ENCODE data around the gene PCDHB1. TPM values are rescaled to one million over a fixed set of nuclear protein-coding genes. Genes with fewer than 3 reads are reported as not detected.

The PCDHB1 gene
- total and polyA plus RNA-seq, 2 of the 8 experiments (the other 6 are each of a cell fraction or from before 2014, with no cell fraction given) = 0.03 to 0.04 TPM

DNA sequence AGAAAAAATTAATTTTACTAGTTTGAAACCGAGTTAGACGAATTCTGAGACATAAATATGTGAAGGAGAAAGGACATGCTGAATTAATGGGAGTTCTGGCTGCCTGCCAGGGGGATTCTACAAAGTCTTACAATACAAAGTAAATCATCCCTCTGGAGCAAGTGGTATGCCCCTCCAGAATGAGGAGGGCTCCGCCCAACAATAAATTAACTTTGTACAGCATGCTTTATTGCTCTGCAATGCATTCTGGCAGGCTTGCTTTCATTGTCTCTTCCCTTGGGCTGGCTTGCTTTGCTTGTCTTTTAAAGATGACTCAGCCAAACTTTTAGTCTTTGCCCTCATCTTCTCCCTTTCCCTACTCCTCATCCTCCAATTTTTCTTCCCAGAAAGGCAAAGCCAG is 11.7 kb upstream of the PCDHB1 start:
- Histone ChIP-seq H3K56ac (replicated peaks; ENCODE audit: insufficient read length, low read depth, low read length) (no peak overlapping the region), H4K5ac (ENCODE audit: insufficient read length, low read depth, low read length) (no peak overlapping the region), H3K23me2 (ENCODE audit: low read depth, low read length) (peaks cover 8% of the 10 kb centered on the region), H2BK20ac (ENCODE audit: low read length) (no peak overlapping the region; the same call in 1 of the 2 replicates), H2BK15ac (ENCODE audit: low read length) (no peak overlapping the region), H3K4ac (replicated peaks; ENCODE audit: insufficient read length, low read depth, low read length) (no peak overlapping the region), H3K27ac (ENCODE audit: low read depth, low read length) (no peak overlapping the region; the same call in 1 of the 2 replicates), H3K18ac (ENCODE audit: extremely low read depth, low read length) (0 out of 2 replicates have a peak overlapping the region, but pooled peaks have one; percentile 72), H3K14ac (ENCODE audit: insufficient read length) (no peak overlapping the region), H2BK5ac (ENCODE audit: low read depth, low read length) (peak overlapping the region; percentile 2), H3K4me1 (replicated peaks in 1 of 4; ENCODE audit: control insufficient read depth in 3 of 4, insufficient read depth in 4 of 4, low read length in 3 of 4) (peaks cover 0 to 8% (median 6%) of the 10 kb centered on the region in 4 experiments; a peak in 3 of 7 replicates), H3K4me2 (ENCODE audit: insufficient read depth in 1 of 2, low read depth in 2 of 2, low read length in 2 of 2) (peak overlapping the region; percentile 87 to 93), H2BK120ac (replicated peaks; ENCODE audit: low read depth, low read length) (no peak overlapping the region), H3K79me2 (ENCODE audit: control insufficient read depth in 1 of 2, insufficient read depth in 2 of 2, low read length in 2 of 2) (no peaks in the 10 kb centered on the region), H2AK5ac (ENCODE audit: low read depth, low read length) (no peak overlapping the region), H2AFZ (ENCODE audit: low read length) (0 out of 2 replicates have a peak overlapping the region, but pooled peaks have one; percentile 15), H3K36me3 (ENCODE audit: control insufficient read depth in 2 of 4, insufficient read depth in 4 of 4, low read length in 3 of 4) (no peaks in the 10 kb centered on the region), H3K79me1 (ENCODE audit: low read depth, low read length) (no peaks in the 10 kb centered on the region), H3K9ac (replicated peaks in 1 of 4; ENCODE audit: extremely low read depth in 1 of 4, low read depth in 3 of 4, low read length in 3 of 4) (peak overlapping the region in 1 of 4 experiments; percentile 72; a peak in 2 of 7 replicates), H4K8ac (ENCODE audit: extremely low read depth, insufficient read depth, low read length) (no peak overlapping the region), H3K23ac (ENCODE audit: insufficient read length) (no peak overlapping the region), H4K20me1 (replicated peaks in 1 of 2; ENCODE audit: control insufficient read depth in 1 of 2, insufficient read depth in 2 of 2, low read length in 2 of 2) (no peaks in the 10 kb centered on the region), H3K4me3 (ENCODE audit: extremely low read depth in 1 of 4, insufficient read depth in 2 of 4, low read depth in 3 of 4, low read length in 4 of 4) (peak overlapping the region; percentile 71 to 86 (median 74)), H4K91ac (replicated peaks; ENCODE audit: insufficient read length, low read length) (no peak overlapping the region), H3K27me3 (replicated peaks in 1 of 4; ENCODE audit: control insufficient read depth in 3 of 4, extremely low read depth in 1 of 4, insufficient read depth in 3 of 4, low read length in 3 of 4) (no peaks in the 10 kb centered on the region), H2BK12ac (ENCODE audit: low read depth, low read length) (peak overlapping the region; percentile 71; the same call in 1 of the 2 replicates), H3K9me3 (ENCODE audit: insufficient read depth in 2 of 2, low read depth in 1 of 2, low read length in 1 of 2) (no peaks in the 10 kb centered on the region)
- DNase-seq (ENCODE audit: low read depth in 1 of 2, low spot score in 2 of 2) = no peak
- WGBS, 2 experiments (ENCODE audit: extremely low coverage in 1 of 2, insufficient coverage in 1 of 2, insufficient read length in 1 of 2, insufficient replicate concordance in 2 of 2, low coverage in 1 of 2, low lambda C conversion rate in 2 of 2, missing lambda C conversion rate in 1 of 2) = 61% methylated on average over 3 of the region's 3 CpGs; no CpG with 5 or more reads in 1 of the 2 experiments
- ChIA-PET POLR2A (ENCODE audit: partially characterized antibody) (interaction anchor here (0.7 to 3.1 kb wide), 27 partner anchors 11 to 232 kb away, joined by 3 to 41 read pairs (median 4); partner anchors contain the start of genes PCDHA10, PCDHA11, PCDHA12 and PCDHA13), CTCF (ENCODE audit: partially characterized antibody) (interaction anchor here (0.6 to 3.9 kb wide), 41 partner anchors 13 to 245 kb away, joined by 3 to 141 read pairs (median 5); partner anchors contain the start of genes PCDHA10, PCDHA11, PCDHA12 and PCDHA13)
- TF ChIP-seq ASH2L (IDR thresholded peaks at IDR 0.05; ENCODE audit: low read length) (no peak), RAD21 (IDR thresholded peaks at IDR 0.05 in 1 of 2, conservative IDR thresholded peaks at IDR 0.05 in 1 of 2; ENCODE audit: low read depth in 2 of 2, low read length in 2 of 2) (no peak), BACH1 (IDR thresholded peaks at IDR 0.05; ENCODE audit: low read length) (0 out of 2 replicates have a peak, but pooled peaks have one; percentile 26), SP4 (IDR thresholded peaks at IDR 0.05; ENCODE audit: low read length) (no peak), MAFK (IDR thresholded peaks at IDR 0.05; ENCODE audit: low read depth, low read length) (peak; percentile 58; the same call in 1 of the 2 replicates), RFX5 (IDR thresholded peaks at IDR 0.05; ENCODE audit: borderline replicate concordance, low read depth, low read length) (no peak), TCF12 (IDR thresholded peaks at IDR 0.05; ENCODE audit: low read depth, low read length) (no peak), TAF7 (optimal IDR thresholded peaks at IDR 0.05; ENCODE audit: borderline replicate concordance, low read depth, low read length) (no peak), RXRA (IDR thresholded peaks at IDR 0.05; ENCODE audit: insufficient read depth, low read depth, low read length) (no peak)
- no peak for FAIRE-seq

Measured in H1 (cell line).